SK-N-MC (cell line): Measurements from ENCODE around the gene TTLL3.

Source experiments
- EZH2 ChIP-seq: fragments of 200-600 bp; sonication (generic); IDR thresholded peaks from one replicate; pipeline ENCODE4 v1.6.1; 2017; ENCODE audit warnings: antibody characterized with exemption
- FOXP2 ChIP-seq: optimal IDR thresholded peaks from 2 replicates; pipeline ENCODE3; 2011; ENCODE audit warnings: mild to moderate bottlenecking, moderate library complexity; ENCODE audit not compliant: insufficient read depth; ENCODE audit errors: extremely low read length, control extremely low read depth
- POLR2AphosphoS5 ChIP-seq: IDR thresholded peaks from 2 replicates; pipeline ENCODE4 v1.6.1; 2012; ENCODE audit warnings: mild to moderate bottlenecking, low read depth, low read length, borderline replicate concordance

DNA sequence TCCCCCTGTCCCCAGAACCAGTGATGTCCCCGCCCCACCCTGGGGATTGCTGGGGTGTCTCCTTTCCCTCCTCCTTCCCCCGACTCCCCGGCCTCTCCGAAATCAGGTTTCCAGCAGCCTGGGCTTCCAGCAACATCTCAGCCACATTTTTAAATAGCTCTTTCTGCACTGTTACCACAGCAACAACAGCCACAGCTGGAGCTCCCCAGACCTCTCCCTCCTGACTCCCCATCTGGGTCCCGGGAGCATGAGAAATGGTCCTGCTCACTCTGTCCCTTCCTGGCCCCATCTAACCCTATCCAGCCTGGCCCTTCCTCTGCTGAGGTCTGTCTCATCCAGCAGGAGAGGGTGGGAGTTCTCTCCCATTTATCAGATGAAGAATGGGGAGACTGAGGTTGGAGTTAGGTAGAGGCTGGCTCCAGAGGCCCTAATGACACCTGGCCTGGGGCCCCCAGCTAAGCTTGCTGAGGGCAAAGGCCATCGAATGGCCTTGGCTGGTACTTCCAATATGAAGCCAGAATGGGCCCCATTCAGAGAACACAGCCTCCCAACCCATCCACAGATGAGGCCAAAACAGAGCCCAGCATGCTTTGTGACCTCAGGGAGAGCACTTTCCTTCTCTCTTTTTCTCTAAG is 41.8 kb upstream of the TTLL3 start:
- TF ChIP-seq EZH2 (no peak), FOXP2 (no peak), POLR2AphosphoS5 (no peak)
